AG08396 (cell line): ENCODE results near the gene OR52E2.

Experiments
- DNase-seq: peaks from one replicate; pipeline ENCODE4 v3.0.0; 2012; ENCODE audit warnings: low spot score, mixed read lengths

The OR52E2 gene

GRCh38 chr11:5011254-5011653 is 48.2 kb downstream of the OR52E2 start:
- no peak for DNase-seq
